DOHH2 (cell line): ENCODE measurements around the gene GPATCH8.

Source experiments
- CTCF ChIP-seq: fragments of 200-600 bp; sonication (generic); IDR thresholded peaks from one replicate; pipeline ENCODE4 v1.5.1; 2014; ENCODE audit warnings: antibody characterized with exemption, mild to moderate bottlenecking, low read depth, low read length; ENCODE audit not compliant: poor library complexity, severe bottlenecking
- EZH2phosphoT487 ChIP-seq: fragments of 200-600 bp; sonication (generic); IDR thresholded peaks from 2 replicates; pipeline ENCODE4 v1.6.1; 2017; ENCODE audit warnings: borderline replicate concordance, mild to moderate bottlenecking, antibody characterized with exemption, low read length, moderate library complexity, mixed read lengths

- TF ChIP-seq CTCF (no peak), EZH2phosphoT487 (no peak)
Measured at GRCh38 chr17:44436336-44436735, 66.9 kb downstream of the GPATCH8 start.
